ENCODE results near the gene MSX1. TPM values are rescaled to one million over a fixed set of nuclear protein-coding genes. Genes with fewer than 3 reads are reported as not detected.

Gene MSX1
- total RNA-seq, 1 experiment from 2014 or later, result not detected

GRCh38 chr4:4893721-4894120, 34.3 kb downstream of the MSX1 start:
- no peaks in the 10 kb centered on the region for H3K9me3 Mint-ChIP-seq
- no peak overlapping the region for H3K56ac ChIP-seq (ENCODE audit: insufficient read length, low read depth, low read length)
- no peak for DNase-seq
- H3K27me3 ChIP-seq (ENCODE audit: insufficient read depth, low read length), result no peaks in the 10 kb centered on the region
- H2AFZ ChIP-seq (ENCODE audit: low read length), result no peak overlapping the region
- no peak overlapping the region for H3K18ac ChIP-seq (ENCODE audit: insufficient read length, low read depth, low read length)
- no CpG with 5 or more reads among the region's 4 CpGs for WGBS (ENCODE audit: extremely low coverage, insufficient read length, low lambda C conversion rate)
- no peaks in the 10 kb centered on the region for H3K23me2 ChIP-seq (ENCODE audit: insufficient read length, low read depth, low read length, poor library complexity, severe bottlenecking)
- H3K9me3 ChIP-seq (ENCODE audit: control insufficient read depth, low read depth, low read length), result no peaks in the 10 kb centered on the region
- no peak overlapping the region for H2BK12ac ChIP-seq (ENCODE audit: insufficient read length, low read depth, low read length)
- no peak overlapping the region for H2BK120ac ChIP-seq (ENCODE audit: low read depth, low read length, poor library complexity, severe bottlenecking)
- no peak overlapping the region for H2BK20ac ChIP-seq (ENCODE audit: low read depth, low read length, poor library complexity, severe bottlenecking)
- H4K91ac ChIP-seq (ENCODE audit: insufficient read length, low read depth, low read length), result no peak overlapping the region
- H2AK5ac ChIP-seq (ENCODE audit: insufficient read length, low read length), result no peak overlapping the region
- H4K5ac ChIP-seq (ENCODE audit: insufficient read length, low read depth, low read length), result no peak overlapping the region
- TF ChIP-seq CTCF (conservative IDR thresholded peaks at IDR 0.05), result no peak
- H3K4me1 Mint-ChIP-seq, result no peaks in the 10 kb centered on the region
- no peaks in the 10 kb centered on the region for H3K36me3 Mint-ChIP-seq (ENCODE audit: insufficient read depth in 1 of 3, low read depth in 3 of 3)
- H4K8ac ChIP-seq (replicated peaks; ENCODE audit: insufficient read length, low read depth, low read length), result no peak overlapping the region
- no peak overlapping the region for H2BK15ac ChIP-seq (ENCODE audit: low read depth, low read length)
- no peak overlapping the region for H3K4me3 Mint-ChIP-seq
- H3K27ac Mint-ChIP-seq, result no peak overlapping the region; a peak in 1 of 7 replicates
- peaks cover 76% of the 10 kb centered on the region for H3K27me3 Mint-ChIP-seq (ENCODE audit: low read depth)
- no peaks in the 10 kb centered on the region for H3K79me2 ChIP-seq (ENCODE audit: insufficient read depth, low read length)
- H3T11ph ChIP-seq (ENCODE audit: low read length), result no peak overlapping the region
- H3K4me1 ChIP-seq (ENCODE audit: insufficient read depth, low read length), result no peaks in the 10 kb centered on the region
- H3K4ac ChIP-seq (ENCODE audit: low read depth, low read length), result no peak overlapping the region
- H3K4me2 ChIP-seq (ENCODE audit: insufficient read depth, insufficient read length, low read length), result no peak overlapping the region
- H2BK5ac ChIP-seq (ENCODE audit: insufficient read length, low read length), result no peak overlapping the region
- no peaks in the 10 kb centered on the region for H4K20me1 ChIP-seq (ENCODE audit: control insufficient read depth, insufficient read depth, insufficient read length)
- H3K27ac ChIP-seq (ENCODE audit: insufficient read length, low read depth, low read length), result no peak overlapping the region
- H3K9ac ChIP-seq (ENCODE audit: extremely low read depth, insufficient read length, low read length), result no peak overlapping the region
- no peak overlapping the region for H3K23ac ChIP-seq (ENCODE audit: insufficient read length, low read depth, low read length)
- no peak overlapping the region for H3K14ac ChIP-seq (ENCODE audit: insufficient read depth, low read length)
- no peaks in the 10 kb centered on the region for H3K79me1 ChIP-seq (ENCODE audit: insufficient read depth, low read depth, low read length, poor library complexity, severe bottlenecking)

All from H9 (cell line).